HEK293 (cell line): ENCODE results near the gene LRRC10B.

Source experiments
- GLI4 ChIP-seq: fragments of 450-650 bp; formaldehyde crosslinking; IDR thresholded peaks from 2 replicates; pipeline ENCODE4 v1.5.1; 2016; ENCODE audit warnings: missing biosample characterization, missing genetic modification characterization
- GLIS2 ChIP-seq: fragments of 450-650 bp; formaldehyde crosslinking; IDR thresholded peaks from 2 replicates; pipeline ENCODE4 v1.5.1; 2016; ENCODE audit warnings: missing biosample characterization, missing genetic modification characterization
- HOXA7 ChIP-seq: sonication (generic); formaldehyde crosslinking; IDR thresholded peaks from 2 replicates; pipeline ENCODE4 v1.8.1; 2022; ENCODE audit warnings: missing genetic modification reagents, borderline replicate concordance
- HOXD13 ChIP-seq: sonication (generic); formaldehyde crosslinking; IDR thresholded peaks from 2 replicates; pipeline ENCODE4 v1.8.0; 2022; ENCODE audit warnings: missing genetic modification reagents, borderline replicate concordance
- REST ChIP-seq: fragments of 450-650 bp; formaldehyde crosslinking; IDR thresholded peaks from 2 replicates; pipeline ENCODE4 v1.5.1; 2016; ENCODE audit warnings: missing biosample characterization, missing genetic modification characterization
- YY2 ChIP-seq: fragments of 450-650 bp; formaldehyde crosslinking; IDR thresholded peaks from 2 replicates; pipeline ENCODE4 v1.5.1; 2016; ENCODE audit warnings: missing biosample characterization, missing genetic modification characterization
- ZBTB20 ChIP-seq: fragments of 450-650 bp; formaldehyde crosslinking; IDR thresholded peaks from 2 replicates; pipeline ENCODE4 v1.5.1; 2016; ENCODE audit warnings: missing biosample characterization, missing genetic modification characterization
- ZNF140 ChIP-seq: fragments of 450-650 bp; formaldehyde crosslinking; IDR thresholded peaks from 2 replicates; pipeline ENCODE4 v1.5.1; 2016; ENCODE audit warnings: missing biosample characterization, missing genetic modification characterization
- ZNF155 ChIP-seq: fragments of 450-650 bp; formaldehyde crosslinking; IDR thresholded peaks from 2 replicates; pipeline ENCODE4 v1.5.1; 2016; ENCODE audit warnings: missing biosample characterization, missing genetic modification characterization
- ZNF184 ChIP-seq: fragments of 450-650 bp; IDR thresholded peaks from 2 replicates; pipeline ENCODE4 v1.5.1; 2018; ENCODE audit warnings: missing biosample characterization, mild to moderate bottlenecking, missing genetic modification characterization
- ZNF26 ChIP-seq: fragments of 450-650 bp; formaldehyde crosslinking; IDR thresholded peaks from 2 replicates; pipeline ENCODE4 v1.5.1; 2016; ENCODE audit warnings: missing biosample characterization, missing genetic modification characterization
- ZNF266 ChIP-seq: fragments of 450-650 bp; formaldehyde crosslinking; IDR thresholded peaks from 2 replicates; pipeline ENCODE4 v1.5.1; 2016; ENCODE audit warnings: missing biosample characterization, missing genetic modification characterization, low read depth
- ZNF48 ChIP-seq: fragments of 450-650 bp; formaldehyde crosslinking; IDR thresholded peaks from 2 replicates; pipeline ENCODE4 v1.5.1; 2016; ENCODE audit warnings: missing biosample characterization, missing genetic modification characterization
- ZNF548 ChIP-seq: fragments of 450-650 bp; formaldehyde crosslinking; IDR thresholded peaks from 2 replicates; pipeline ENCODE4 v1.5.1; 2016; ENCODE audit warnings: missing biosample characterization, missing genetic modification characterization
- ZNF624 ChIP-seq: fragments of 450-650 bp; formaldehyde crosslinking; IDR thresholded peaks from 2 replicates; pipeline ENCODE4 v1.5.1; 2017; ENCODE audit warnings: missing biosample characterization, missing genetic modification characterization
- ZNF629 ChIP-seq: fragments of 450-650 bp; formaldehyde crosslinking; IDR thresholded peaks from 2 replicates; pipeline ENCODE4 v1.5.1; 2017; ENCODE audit warnings: missing biosample characterization, missing genetic modification characterization
- ZNF776 ChIP-seq: fragments of 450-650 bp; formaldehyde crosslinking; IDR thresholded peaks from 2 replicates; pipeline ENCODE4 v1.5.0; 2017; ENCODE audit warnings: missing biosample characterization, missing genetic modification characterization, borderline replicate concordance
- ZNF777 ChIP-seq: fragments of 450-650 bp; formaldehyde crosslinking; IDR thresholded peaks from 2 replicates; pipeline ENCODE4 v1.5.1; 2017; ENCODE audit warnings: missing biosample characterization, missing genetic modification characterization, borderline replicate concordance
- ZNF837 ChIP-seq: fragments of 450-650 bp; formaldehyde crosslinking; IDR thresholded peaks from 2 replicates; pipeline ENCODE4 v1.5.1; 2016; ENCODE audit warnings: missing biosample characterization, missing genetic modification characterization
- ZSCAN16 ChIP-seq: fragments of 450-650 bp; formaldehyde crosslinking; IDR thresholded peaks from 2 replicates; pipeline ENCODE4 v1.5.1; 2016; ENCODE audit warnings: missing biosample characterization, missing genetic modification characterization
- ZXDB ChIP-seq: fragments of 450-650 bp; formaldehyde crosslinking; IDR thresholded peaks from 2 replicates; pipeline ENCODE4 v1.5.1; 2016; ENCODE audit warnings: missing biosample characterization, missing genetic modification characterization
- TF ChIP-seq, protein P1 (sequence below): fragments of 450-650 bp; IDR thresholded peaks from 2 replicates; pipeline ENCODE4 v1.5.1; 2018; ENCODE audit warnings: missing biosample characterization, missing genetic modification characterization
- TF ChIP-seq, protein P2 (sequence below): fragments of 450-650 bp; formaldehyde crosslinking; IDR thresholded peaks from 2 replicates; pipeline ENCODE4 v1.5.1; 2017; ENCODE audit warnings: missing biosample characterization, missing genetic modification characterization
- TF ChIP-seq, protein P3 (sequence below): fragments of 450-650 bp; formaldehyde crosslinking; IDR thresholded peaks from 2 replicates; pipeline ENCODE4 v1.5.1; 2016; ENCODE audit warnings: missing biosample characterization, missing genetic modification characterization, low read depth
- TF ChIP-seq, protein P4 (sequence below): fragments of 450-650 bp; formaldehyde crosslinking; IDR thresholded peaks from 2 replicates; pipeline ENCODE4 v1.5.1; 2016; ENCODE audit warnings: missing biosample characterization, missing genetic modification characterization
- TF ChIP-seq, protein P5 (sequence below): fragments of 450-650 bp; formaldehyde crosslinking; IDR thresholded peaks from 2 replicates; pipeline ENCODE4 v1.5.1; 2016; ENCODE audit warnings: missing biosample characterization, missing genetic modification characterization

LRRC10B gene

GRCh38 chr11:61507962-61508861 is at the start of gene LRRC10B (continued):
- TF ChIP-seq ZSCAN16 (tag by site-specific recombination) (no peak), ZNF777 (tag by site-specific recombination) (peak; percentile 80; the same call in 1 of the 2 replicates), ZXDB (no peak), ZNF624 (tag by site-specific recombination) (no peak), YY2 (tag by site-specific recombination) (no peak), ZBTB20 (peak; percentile 48; the same call in 1 of the 2 replicates), ZNF155 (tag by site-specific recombination) (no peak), REST (tag by site-specific recombination) (no peak), ZNF837 (tag by site-specific recombination) (no peak), ZNF776 (tag by site-specific recombination) (no peak), ZNF26 (tag by site-specific recombination) (no peak), ZNF629 (tag by site-specific recombination) (0 out of 2 replicates have a peak, but pooled peaks have one; percentile 23), ZNF48 (tag by site-specific recombination) (no peak), ZNF184 (tag by site-specific recombination) (no peak), ZNF140 (tag by site-specific recombination) (no peak), GLIS2 (peak; percentile 69), ZNF548 (tag by site-specific recombination) (no peak), HOXA7 (CRISPR knock-in tag) (no peak), HOXD13 (no peak), ZNF266 (tag by site-specific recombination) (no peak), GLI4 (tag by site-specific recombination) (no peak)
- TF ChIP-seq, protein P1, sequence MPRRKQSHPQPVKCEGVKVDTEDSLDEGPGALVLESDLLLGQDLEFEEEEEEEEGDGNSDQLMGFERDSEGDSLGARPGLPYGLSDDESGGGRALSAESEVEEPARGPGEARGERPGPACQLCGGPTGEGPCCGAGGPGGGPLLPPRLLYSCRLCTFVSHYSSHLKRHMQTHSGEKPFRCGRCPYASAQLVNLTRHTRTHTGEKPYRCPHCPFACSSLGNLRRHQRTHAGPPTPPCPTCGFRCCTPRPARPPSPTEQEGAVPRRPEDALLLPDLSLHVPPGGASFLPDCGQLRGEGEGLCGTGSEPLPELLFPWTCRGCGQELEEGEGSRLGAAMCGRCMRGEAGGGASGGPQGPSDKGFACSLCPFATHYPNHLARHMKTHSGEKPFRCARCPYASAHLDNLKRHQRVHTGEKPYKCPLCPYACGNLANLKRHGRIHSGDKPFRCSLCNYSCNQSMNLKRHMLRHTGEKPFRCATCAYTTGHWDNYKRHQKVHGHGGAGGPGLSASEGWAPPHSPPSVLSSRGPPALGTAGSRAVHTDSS: no peak
- TF ChIP-seq, protein P2, sequence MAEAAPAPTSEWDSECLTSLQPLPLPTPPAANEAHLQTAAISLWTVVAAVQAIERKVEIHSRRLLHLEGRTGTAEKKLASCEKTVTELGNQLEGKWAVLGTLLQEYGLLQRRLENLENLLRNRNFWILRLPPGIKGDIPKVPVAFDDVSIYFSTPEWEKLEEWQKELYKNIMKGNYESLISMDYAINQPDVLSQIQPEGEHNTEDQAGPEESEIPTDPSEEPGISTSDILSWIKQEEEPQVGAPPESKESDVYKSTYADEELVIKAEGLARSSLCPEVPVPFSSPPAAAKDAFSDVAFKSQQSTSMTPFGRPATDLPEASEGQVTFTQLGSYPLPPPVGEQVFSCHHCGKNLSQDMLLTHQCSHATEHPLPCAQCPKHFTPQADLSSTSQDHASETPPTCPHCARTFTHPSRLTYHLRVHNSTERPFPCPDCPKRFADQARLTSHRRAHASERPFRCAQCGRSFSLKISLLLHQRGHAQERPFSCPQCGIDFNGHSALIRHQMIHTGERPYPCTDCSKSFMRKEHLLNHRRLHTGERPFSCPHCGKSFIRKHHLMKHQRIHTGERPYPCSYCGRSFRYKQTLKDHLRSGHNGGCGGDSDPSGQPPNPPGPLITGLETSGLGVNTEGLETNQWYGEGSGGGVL: peak; percentile 78
- TF ChIP-seq, protein P3, sequence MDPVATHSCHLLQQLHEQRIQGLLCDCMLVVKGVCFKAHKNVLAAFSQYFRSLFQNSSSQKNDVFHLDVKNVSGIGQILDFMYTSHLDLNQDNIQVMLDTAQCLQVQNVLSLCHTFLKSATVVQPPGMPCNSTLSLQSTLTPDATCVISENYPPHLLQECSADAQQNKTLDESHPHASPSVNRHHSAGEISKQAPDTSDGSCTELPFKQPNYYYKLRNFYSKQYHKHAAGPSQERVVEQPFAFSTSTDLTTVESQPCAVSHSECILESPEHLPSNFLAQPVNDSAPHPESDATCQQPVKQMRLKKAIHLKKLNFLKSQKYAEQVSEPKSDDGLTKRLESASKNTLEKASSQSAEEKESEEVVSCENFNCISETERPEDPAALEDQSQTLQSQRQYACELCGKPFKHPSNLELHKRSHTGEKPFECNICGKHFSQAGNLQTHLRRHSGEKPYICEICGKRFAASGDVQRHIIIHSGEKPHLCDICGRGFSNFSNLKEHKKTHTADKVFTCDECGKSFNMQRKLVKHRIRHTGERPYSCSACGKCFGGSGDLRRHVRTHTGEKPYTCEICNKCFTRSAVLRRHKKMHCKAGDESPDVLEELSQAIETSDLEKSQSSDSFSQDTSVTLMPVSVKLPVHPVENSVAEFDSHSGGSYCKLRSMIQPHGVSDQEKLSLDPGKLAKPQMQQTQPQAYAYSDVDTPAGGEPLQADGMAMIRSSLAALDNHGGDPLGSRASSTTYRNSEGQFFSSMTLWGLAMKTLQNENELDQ: no peak
- TF ChIP-seq, protein P4, sequence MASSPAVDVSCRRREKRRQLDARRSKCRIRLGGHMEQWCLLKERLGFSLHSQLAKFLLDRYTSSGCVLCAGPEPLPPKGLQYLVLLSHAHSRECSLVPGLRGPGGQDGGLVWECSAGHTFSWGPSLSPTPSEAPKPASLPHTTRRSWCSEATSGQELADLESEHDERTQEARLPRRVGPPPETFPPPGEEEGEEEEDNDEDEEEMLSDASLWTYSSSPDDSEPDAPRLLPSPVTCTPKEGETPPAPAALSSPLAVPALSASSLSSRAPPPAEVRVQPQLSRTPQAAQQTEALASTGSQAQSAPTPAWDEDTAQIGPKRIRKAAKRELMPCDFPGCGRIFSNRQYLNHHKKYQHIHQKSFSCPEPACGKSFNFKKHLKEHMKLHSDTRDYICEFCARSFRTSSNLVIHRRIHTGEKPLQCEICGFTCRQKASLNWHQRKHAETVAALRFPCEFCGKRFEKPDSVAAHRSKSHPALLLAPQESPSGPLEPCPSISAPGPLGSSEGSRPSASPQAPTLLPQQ (tag by site-specific recombination): 0 out of 2 replicates have a peak, but pooled peaks have one; percentile 45
- TF ChIP-seq, protein P5, sequence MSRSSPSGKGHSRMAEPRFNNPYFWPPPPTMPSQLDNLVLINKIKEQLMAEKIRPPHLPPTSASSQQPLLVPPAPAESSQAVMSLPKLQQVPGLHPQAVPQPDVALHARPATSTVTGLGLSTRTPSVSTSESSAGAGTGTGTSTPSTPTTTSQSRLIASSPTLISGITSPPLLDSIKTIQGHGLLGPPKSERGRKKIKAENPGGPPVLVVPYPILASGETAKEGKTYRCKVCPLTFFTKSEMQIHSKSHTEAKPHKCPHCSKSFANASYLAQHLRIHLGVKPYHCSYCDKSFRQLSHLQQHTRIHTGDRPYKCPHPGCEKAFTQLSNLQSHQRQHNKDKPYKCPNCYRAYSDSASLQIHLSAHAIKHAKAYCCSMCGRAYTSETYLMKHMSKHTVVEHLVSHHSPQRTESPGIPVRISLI (tag by site-specific recombination): no peak
